Epithelial cell of proximal tubule (primary cell): ENCODE data around the gene SLC35F5. TPM values are rescaled to one million over a fixed set of nuclear protein-coding genes. Genes with fewer than 3 reads are reported as not detected.
"Not testable (repeated sequence)": the region's sequence is repeated elsewhere in the genome, so short reads cannot be mapped to it uniquely, and the experiment has no call there.

ENCODE experiments used
- DNase-seq: peaks from one replicate; pipeline ENCODE4 v3.0.0-alpha.2; 2011; ENCODE audit warnings: low read depth
- H3K4me3 ChIP-seq: 2 replicates; pipeline ENCODE4 v1.5.1; 2011; ENCODE audit warnings: low read depth, mild to moderate bottlenecking, low read length
- CTCF ChIP-seq: conservative IDR thresholded peaks from 2 replicates; pipeline ENCODE4 v1.5.1; 2012; ENCODE audit warnings: low read depth, mild to moderate bottlenecking, low read length
- total RNA-seq: library from RNA; depleted of rRNA; stranded (reverse); fragments of >200 nt; gene quantifications from 2 replicates; pipeline ENCODE4 v1.2.3, GENCODE V29; 2015

The SLC35F5 gene
- total RNA-seq, 1 donor from 2014 or later, result 64.7 TPM

- no peak overlapping the region for H3K4me3 ChIP-seq
- DNase-seq, result no peak
- TF ChIP-seq CTCF, result no peak
These were observed 58.9 kb downstream of the SLC35F5 start for GRCh38 chr2:113697516-113697915.

GRCh38 chr2:113694438-113694837 is 62.0 kb downstream of the SLC35F5 start:
- no peak for DNase-seq
- no peak for TF ChIP-seq CTCF

GRCh38 chr2:113692698-113693428 is 63.6 kb downstream of the SLC35F5 start:
- no peak overlapping the region for H3K4me3 ChIP-seq
- DNase-seq, result no peak
- TF ChIP-seq CTCF, result no peak

More at GRCh38 chr2:113694438-113694837, 62.0 kb downstream of the SLC35F5 start:
- no peak overlapping the region for H3K4me3 ChIP-seq

GRCh38 chr2:113690871-113691270 is 65.6 kb downstream of the SLC35F5 start:
- H3K4me3 ChIP-seq, DNase-seq: not testable (repeated sequence)

GRCh38 chr2:113686537-113686936 is 69.9 kb downstream of the SLC35F5 start:
- no peak overlapping the region for H3K4me3 ChIP-seq
- TF ChIP-seq CTCF, result no peak
- DNase-seq, result no peak

- no peak for TF ChIP-seq CTCF
- no peak overlapping the region for H3K4me3 ChIP-seq
- DNase-seq, result no peak
These were observed 71.0 kb downstream of the SLC35F5 start for GRCh38 chr2:113685471-113685870.

GRCh38 chr2:113679457-113679856 is 77.0 kb downstream of the SLC35F5 start:
- no peak for DNase-seq
- no peak for TF ChIP-seq CTCF
- no peak overlapping the region for H3K4me3 ChIP-seq
